NCI-H2029 treated with DMSO at 0.1 percent for 48 hours (cell line): ENCODE results near the gene PAX7.
"Not testable (repeated sequence)": the region's sequence is repeated elsewhere in the genome, so short reads cannot be mapped to it uniquely, and the experiment has no call there.

Source experiments
- DNase-seq: peaks from one replicate; lab custom pipeline; 2025; lab: John Stamatoyannopoulos, UW

Gene PAX7

DNA sequence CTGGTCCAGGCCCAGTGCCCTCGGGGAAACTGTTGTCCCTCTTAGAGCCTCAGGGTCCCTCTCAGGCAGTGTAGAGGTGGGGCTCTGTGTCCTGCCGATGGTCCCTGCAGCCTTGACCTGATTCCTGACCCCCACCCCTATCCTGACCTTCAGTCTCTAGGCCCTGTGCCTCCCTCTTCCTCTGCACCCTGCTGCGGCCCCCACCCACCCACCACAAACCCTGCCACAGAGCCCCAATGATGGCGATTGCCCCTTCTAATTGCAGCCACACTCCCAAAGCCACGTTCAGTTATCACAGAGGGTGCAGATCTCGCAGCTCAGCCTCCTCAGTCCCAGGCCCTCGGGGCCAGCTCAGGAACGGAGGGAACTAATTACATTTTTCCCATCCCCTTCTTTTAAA is 99.7 kb downstream of the PAX7 start:
- no peak for DNase-seq

DNA sequence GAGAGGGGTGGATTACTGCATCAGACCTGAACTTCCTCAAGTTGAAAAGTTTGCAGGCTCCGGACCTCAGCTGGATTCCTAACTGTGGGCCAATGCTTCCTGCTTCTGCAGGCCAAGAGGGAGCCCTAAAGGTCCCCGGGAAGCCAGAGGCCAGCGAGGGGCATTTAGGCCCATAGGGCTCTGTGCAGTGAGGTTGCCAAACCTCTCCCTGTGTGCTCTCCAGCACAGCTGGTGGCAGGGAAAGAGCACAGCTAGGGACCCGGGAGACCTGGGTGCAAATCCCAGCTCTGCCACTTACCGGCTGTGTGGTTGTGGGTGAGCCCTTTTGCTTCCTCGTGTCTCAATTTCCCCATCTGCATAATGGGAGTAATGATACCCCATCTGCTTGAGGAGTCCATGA is 100.5 kb downstream of the PAX7 start:
- DNase-seq, result no peak

DNA sequence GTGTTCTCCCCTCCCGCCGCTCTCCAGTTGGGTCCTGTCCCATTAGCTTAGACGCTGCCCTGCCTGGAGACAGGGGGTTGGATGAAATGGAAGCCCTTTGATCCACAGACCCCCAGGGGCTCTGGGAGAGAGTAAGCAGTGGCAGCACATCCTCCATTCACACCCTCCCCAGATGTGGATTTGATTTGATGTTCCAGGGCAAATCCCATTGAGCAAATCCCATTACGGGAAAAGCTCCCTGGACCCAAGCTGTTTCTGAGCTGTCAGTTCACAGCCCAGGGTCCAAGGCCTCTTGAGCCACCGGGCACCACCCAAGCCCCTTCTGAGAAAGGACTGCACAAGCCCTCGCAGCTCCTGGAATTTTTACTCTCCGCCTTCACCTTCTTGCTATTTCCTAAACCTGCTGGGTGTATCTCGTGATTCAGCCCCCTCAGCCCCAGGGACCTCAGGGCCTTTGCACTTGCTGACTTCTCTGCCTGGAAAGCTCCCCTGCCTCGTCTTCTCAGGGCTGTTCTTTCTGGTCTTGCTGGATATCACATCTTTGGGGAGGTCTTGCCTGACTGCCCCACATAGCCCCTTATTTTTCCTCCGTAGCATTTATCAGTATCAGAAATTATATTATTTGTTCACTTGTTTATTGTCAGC is 101.1 kb downstream of the PAX7 start:
- no peak for DNase-seq

DNA sequence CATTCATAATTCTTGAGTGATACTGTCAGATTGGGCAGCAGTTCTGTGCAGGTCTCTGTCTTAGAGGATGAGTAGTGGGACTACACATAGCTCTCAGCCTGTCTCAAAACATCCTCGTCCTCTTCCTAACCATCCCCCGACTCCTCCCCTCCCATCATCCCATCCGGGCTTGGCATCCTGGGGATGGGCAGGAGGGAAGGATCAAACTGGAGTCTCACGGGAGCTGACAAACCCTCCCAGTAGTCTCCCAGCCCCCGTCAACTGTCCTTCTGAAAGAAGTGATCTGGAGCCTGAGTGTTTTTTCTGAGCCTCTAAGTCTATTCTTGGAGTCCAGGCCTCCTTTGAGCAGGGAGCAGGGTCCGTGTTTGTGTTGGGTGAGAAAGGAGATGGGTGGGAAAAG is 102.0 kb downstream of the PAX7 start:
- DNase-seq, result no peak

DNA sequence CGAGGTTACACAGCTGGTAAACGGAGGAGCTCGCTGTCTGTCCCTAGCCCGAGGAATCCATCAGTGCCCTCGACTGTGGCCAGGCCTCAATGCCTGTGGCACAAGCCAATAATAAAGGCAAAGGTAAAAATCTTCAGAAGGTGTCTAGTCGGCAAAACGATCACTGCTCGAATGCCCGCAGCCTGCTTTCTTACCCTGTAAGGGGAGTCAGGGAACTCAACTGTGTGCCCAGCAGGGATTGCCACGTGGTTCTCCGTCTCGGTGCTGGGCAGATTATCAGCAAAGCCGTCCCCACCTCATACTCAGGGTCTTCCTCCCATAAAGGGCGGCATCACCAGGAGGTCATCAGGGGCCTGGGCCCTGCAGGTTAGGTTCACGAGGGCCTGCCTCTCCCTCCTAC is 103.4 kb downstream of the PAX7 start:
- DNase-seq, result no peak

DNA sequence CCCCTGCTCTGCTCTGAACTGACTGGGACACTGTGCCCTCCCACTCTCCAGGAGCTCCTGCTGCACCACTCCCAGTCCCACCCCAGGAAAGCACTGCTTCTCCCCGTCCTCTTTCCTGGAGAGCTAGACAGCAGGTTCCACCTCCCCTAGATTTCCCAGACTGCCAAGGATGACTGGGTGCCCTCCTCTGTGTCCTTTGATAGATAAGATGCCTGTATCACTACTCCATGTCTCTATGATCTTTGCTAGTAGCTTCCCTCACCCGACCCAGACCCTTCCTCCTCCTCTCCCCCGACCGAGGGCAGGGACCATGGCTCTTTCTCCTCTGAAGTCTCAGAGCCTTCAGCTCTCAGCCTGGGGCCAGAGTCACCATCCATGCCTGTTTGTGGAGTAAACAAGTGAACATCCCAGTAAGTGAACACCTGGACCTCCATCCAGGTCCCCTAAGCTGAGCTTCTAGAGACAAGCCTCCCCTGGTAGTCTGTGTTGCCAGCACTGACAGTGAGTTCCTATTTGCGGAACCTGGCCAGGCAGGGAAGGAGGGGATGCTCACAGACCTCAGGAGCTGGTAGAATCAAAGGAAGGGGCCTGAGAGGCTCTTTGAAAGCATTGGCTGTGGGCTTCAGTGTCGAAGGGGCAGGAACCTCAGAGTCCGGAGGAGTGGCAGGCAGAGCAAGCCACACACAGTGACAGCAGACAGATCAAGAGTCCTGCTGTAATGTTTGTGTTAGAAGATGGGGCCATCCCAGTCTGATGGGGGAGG is 104.0 kb downstream of the PAX7 start:
- no peak for DNase-seq

DNA sequence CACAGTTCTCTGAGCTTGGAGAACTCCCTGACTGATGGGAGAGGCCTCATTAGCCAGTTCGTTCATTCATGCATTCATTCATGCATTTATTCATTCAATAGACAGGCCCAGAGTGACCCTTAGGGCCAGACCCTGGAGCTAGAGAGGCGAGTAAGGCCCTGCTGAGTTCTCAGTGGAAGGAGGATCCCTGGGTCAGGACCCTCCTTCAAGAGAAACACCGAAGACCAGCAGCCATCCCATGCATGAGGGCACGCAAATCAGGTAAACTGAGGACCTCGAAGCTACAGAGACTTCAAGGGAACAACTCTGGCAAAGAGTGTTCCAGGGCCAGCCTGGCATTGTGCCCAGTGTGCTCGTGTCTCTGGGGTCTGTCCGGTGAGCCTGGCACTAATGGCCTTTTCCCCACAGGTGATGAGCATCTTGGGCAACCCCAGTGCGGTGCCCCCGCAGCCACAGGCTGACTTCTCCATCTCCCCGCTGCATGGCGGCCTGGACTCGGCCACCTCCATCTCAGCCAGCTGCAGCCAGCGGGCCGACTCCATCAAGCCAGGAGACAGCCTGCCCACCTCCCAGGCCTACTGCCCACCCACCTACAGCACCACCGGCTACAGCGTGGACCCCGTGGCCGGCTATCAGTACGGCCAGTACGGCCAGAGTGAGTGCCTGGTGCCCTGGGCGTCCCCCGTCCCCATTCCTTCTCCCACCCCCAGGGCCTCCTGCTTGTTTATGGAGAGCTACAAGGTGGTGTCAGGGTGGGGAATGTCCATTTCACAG is 104.8 kb downstream of the PAX7 start:
- no peak for DNase-seq

DNA sequence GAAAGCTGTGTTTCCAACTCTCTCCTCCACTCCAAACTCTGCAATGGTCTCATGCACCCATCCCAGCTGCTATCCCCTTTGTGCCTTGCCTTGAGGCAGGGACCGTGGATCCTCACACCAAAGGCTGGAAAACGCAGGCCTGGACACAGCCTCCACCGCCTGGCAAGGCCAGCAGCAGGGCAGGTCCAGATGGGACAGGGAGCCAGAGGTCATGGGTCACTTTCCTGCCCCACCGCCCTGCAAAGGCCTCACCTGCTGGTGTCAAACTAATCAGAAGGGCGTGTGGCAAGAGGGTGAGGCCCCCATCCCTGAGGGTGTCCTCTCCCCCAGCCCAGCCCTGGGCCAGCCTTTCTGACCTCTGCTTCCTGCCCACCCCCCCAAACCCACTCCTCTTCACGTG is 106.3 kb downstream of the PAX7 start:
- DNase-seq, result no peak

DNA sequence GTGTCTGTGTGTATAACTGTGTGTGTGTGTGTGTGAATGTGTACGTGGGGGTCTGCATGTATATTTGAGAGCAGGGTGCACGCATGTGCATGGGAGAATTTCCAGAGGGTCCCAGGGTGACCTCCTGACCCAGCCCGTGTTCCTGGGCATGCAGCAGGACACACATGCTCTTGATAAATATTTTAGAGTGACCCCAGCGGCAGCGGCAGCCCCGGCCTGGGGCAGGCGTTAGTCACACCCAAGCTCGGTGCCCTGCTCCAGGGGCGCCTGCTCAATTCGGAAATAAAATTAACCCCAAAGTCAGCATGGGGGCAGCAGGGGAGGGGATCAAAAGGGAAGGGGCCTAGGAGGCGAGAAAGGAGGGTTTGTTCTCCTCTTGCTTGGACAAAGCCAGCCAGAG is 107.5 kb downstream of the PAX7 start:
- DNase-seq, result no peak

DNA sequence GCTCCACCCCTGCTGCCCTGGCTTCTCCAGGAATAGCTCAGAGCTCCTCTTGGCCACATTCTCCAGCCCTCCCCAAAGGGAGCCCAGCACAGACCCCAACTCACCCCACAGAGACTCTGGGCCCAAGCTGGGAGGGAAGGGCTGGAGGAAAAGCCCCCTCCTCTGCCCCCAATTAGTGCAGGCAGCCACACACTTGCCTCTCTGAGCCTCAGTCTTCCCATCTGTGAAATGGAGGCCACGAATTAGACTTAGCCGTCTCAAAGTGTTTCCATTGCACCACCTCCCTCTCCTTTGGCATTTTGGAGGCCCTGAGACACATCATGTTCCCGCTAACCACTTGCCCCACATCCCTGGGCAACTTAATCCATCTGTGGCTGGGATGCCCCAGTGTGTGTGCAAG is 108.0 kb downstream of the PAX7 start:
- no peak for DNase-seq

DNA sequence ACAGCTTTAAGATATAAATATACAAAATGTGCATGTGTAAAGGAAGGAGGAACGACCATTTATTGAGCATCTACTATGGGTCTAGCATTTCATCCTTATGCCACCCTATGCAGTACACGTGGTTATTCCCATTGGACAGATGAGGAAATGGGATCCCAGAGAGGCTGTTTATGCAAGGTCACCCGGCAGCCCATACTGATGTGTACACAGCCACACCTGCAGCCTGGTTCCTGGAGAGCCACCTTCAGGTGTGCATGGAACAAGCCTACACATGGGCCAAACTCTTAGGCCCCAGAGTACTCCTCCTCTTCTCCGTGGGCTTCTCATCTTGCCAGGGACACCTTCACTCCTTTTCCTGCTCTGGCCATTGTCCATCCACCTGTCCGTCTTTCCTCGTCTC is 108.8 kb downstream of the PAX7 start:
- DNase-seq, result no peak

DNA sequence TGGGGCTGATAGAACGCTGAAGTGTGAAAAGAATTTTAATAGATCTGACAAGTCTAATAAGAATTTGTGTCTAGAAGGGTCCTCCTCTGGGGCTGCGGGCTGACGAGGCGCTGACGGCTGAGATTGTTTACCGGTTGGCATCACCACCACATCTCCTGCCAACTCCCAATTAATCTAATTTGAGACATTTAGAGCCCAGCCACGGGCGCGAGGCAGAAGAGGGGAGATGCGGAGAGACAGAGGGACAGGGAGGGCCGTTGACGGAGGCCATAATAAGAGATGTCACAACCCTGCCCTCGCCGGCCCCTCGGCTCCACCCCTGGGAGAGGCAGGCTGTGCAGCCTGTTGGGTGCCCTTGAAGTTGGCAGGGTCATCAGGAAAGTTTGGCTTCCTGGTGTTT is 109.3 kb downstream of the PAX7 start:
- no peak for DNase-seq

DNA sequence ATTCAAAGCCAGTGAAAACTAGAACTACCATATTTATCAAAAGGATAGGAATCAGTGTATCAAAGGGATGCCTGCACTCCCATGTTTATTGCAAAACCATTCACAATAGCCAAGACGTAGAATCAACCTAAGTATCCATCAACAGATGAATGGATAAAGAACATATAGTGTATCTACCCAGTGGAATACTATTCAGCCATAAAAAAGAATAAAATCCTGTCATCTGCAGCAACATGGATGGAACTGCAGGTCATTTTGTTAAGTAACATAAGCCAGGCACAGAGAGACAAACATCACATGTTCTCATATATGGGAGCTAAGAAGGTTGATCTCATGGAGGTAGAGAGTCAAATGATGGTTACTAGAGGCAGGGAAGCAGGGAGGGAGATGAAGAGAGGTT is 110.0 kb downstream of the PAX7 start:
- no peak for DNase-seq

DNA sequence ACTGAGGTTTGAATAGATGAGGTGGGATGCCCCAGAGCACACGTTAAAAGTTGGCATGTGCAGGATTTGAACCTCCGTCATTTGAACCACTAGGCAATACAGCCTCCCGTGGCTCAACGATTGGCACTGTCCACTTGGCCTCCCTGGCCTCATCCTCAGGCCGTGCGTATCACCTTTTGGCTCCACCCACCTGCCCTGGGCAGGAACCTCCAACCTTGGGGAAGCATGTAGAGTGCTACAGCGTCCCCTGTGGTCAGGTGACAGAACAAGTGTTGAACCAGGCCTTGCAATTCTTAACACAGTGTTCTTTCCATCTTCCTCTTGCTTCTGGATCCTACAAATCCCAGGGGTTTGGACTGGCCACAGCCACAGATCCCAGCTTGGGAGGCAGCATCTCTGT is 112.6 kb downstream of the PAX7 start:
- no peak for DNase-seq

DNA sequence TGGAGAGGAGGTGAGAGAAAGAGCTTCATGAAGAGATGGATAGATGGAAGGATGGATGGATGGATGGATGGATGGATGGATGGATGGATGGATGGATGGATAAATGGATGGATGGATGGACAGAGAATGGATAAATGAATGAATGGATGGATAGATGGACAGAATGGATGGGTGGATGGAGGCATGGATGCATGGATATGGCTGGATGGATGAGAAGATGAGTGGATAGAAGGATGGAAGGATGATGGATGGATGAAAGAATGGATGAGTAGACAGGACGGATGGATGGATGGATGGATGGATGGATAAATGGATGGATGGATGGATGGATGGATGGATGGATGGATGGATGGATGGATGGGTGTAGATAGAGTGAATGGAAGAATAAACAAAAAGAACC is 113.7 kb downstream of the PAX7 start:
- DNase-seq, result not testable (repeated sequence)

DNA sequence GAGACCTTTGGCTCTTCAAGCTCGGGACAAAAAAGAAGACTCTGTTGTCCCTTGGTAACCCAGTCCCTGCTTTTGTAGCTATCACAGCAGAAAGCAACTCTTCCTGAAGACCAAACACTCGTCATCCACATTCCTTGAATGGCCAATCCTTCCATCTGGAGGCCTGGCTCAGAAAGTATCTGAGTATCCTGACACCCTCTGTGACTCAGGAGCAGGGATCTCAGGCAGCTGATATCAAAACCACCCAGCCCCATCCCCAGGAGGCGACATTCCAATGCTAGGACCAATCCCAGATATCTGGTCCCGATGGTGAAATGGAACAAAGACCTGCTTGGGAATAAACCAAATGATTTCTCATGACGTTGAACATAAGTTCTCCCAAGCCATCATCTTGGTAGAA is 116.3 kb downstream of the PAX7 start:
- DNase-seq, result no peak

DNA sequence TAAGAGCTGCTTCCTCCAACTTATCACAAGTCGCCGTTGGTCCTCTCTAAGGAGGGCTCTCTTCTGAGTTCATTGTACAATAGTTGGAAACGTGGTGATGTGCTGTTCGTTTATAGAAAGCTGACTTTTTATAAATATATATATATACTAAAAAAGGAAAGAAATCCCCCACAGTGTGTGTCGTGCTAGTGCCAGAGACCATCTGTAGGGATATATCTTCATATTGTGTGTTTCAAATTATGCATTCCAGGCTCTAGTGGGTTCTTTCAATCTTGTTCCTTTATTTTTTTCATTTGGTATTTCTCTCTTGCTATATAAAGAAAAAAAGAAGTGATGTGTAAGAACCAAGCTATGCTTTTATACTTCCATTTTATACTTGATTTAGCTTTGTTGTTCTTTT is 117.0 kb downstream of the PAX7 start:
- no peak for DNase-seq

DNA sequence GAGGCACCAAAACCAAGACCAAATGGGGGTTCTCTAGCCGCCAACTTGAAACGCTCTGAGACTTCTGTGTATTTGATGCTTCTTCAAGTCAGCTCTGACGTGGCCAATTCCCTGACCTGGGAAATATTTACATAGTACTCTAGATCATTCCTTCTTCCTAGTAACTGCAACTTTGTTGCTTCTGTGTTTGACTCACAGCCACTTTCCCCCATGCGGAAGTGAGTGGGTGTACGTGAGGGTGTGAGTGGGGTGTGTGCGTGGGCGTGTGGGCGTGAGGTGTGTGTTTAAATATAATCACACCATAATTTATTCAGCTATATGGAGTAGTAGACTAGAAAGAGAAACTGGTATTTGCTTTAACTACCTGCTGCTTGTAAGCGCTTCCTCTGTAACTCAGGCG is 117.8 kb downstream of the PAX7 start:
- no peak for DNase-seq

DNA sequence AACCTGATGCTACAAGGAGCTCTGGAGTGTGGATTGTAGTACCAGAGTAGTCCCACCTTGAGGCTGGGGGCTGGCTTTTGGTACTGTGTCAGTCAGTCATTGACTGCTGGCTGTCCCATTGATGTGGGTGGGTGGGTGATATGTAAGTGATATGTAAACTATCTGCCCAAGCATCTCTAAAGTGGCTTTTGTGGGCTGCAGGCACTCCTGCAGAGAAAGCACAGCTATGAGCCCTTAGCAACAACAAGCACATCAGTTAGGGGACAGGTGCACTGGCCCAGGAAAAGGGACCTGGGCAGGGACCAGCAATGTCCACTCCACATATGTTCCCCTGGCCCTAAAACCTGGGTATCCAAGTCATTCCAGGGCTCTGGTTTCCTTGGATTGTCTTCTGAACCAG is 118.9 kb downstream of the PAX7 start:
- no peak for DNase-seq

DNA sequence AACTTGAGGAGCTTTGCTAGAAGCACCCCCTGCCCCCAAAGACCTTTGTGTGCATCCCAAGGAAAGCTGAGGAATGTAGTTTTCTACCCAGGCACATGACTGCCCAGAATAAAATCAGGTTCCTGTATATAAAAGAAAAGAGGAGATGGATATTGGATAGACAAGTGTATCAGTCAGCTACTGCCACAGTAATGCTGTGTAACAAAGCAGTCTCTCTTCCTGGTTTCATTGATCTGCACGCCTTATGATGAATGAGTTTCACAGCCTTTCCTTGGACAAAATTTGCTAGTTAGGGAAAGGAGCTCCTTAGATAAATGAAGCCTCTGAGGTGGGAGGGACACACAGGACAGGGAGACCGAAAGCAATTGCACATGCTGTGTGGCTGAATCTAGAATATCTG is 120.0 kb downstream of the PAX7 start:
- DNase-seq, result no peak

DNA sequence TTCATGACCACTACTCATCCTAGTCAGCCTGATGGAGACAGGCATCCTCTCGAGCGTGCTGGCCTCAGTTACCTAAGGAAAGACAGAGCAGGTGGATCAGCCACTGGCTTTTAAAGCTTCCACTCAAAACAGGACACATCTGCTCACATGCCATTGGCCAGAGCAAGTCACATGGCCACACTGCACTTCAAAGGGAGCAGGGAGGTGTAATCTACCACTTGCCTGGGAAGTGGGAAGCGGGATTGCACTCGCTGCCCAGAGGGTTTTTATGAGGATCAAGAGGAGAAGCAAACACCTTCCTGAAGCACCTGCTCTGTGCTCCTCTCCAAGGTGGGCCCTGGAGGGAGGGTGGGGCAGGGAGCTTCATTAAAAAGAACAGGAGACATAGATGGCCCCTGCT is 120.8 kb downstream of the PAX7 start:
- peak; percentile 61 for DNase-seq

DNA sequence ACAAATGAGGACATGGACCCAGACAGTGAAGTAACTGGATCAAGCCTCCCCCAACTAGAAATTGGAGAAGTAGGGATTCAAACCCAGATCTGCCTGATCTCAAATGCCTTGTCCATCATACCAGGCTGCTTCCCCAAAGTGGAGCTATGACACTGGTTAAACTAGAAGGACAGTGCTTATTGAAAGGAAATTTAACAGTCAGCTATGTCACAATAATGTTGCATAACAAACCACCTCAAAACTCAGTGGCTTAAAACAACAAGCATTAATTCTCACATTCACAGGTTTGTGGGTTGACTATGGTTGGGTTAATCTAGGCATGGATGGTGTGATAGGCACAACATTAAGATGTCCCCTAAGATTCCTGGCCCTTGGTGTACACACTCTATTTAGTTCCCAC is 121.8 kb downstream of the PAX7 start:
- DNase-seq, result no peak

DNA sequence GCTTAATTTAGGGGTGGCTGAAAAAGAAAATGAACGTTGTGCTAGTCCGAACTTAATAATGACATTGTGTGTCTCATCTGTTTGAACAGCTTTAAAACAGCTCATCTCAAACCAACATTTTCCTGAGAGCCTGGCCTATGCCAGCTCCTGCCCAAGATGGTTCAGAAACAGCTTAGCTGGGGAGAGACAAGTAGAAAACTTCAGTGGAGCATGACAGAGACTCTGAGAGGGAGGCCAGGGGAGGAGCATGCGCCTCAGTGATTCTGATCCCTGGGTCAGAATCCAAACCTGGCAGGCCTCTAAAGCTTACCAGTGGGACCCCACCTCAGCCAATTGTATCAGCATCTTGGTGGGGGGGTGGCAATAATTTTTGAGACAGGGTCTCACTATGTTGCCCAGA is 129.5 kb downstream of the PAX7 start:
- no peak for DNase-seq
